ENCODE results near the gene NTN3.

DNA sequence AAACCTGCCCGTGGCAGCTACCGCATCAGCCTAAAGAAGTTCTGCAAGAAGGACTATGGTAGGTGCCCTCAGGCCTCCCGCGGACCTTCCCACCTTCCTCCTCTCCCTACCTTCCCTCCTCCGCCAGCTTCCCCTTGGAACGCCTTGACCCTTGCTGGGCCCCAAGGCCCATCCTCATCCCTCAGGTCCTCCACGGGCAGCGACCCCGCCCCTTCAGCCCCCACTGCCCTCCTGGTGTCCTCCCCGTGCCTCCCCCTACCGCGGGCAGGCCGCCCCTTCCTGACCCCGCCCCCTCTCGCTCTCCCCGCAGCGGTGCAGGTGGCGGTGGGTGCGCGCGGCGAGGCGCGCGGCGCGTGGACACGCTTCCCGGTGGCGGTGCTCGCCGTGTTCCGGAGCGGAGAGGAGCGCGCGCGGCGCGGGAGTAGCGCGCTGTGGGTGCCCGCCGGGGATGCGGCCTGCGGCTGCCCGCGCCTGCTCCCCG lies 2.4 kb downstream of the NTN3 start:
- TF ChIP-seq, protein P1, sequence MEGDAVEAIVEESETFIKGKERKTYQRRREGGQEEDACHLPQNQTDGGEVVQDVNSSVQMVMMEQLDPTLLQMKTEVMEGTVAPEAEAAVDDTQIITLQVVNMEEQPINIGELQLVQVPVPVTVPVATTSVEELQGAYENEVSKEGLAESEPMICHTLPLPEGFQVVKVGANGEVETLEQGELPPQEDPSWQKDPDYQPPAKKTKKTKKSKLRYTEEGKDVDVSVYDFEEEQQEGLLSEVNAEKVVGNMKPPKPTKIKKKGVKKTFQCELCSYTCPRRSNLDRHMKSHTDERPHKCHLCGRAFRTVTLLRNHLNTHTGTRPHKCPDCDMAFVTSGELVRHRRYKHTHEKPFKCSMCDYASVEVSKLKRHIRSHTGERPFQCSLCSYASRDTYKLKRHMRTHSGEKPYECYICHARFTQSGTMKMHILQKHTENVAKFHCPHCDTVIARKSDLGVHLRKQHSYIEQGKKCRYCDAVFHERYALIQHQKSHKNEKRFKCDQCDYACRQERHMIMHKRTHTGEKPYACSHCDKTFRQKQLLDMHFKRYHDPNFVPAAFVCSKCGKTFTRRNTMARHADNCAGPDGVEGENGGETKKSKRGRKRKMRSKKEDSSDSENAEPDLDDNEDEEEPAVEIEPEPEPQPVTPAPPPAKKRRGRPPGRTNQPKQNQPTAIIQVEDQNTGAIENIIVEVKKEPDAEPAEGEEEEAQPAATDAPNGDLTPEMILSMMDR (IDR thresholded peaks at IDR 0.05), result no peak
- no peak for TF ChIP-seq POLR2A (IDR thresholded peaks at IDR 0.05)
